Neural cell (in vitro differentiated cells): ENCODE measurements around the gene VSIG10L. TPM values are rescaled to one million over a fixed set of nuclear protein-coding genes. Genes with fewer than 3 reads are reported as not detected.

Experiments used
- H2AFZ ChIP-seq: fragments of 200-600, 300-800 bp; sonication (generic), shearing (Covaris generic); 2 replicates; pipeline ENCODE4 v1.6.0; 2014; ENCODE audit warnings: low read depth, mild to moderate bottlenecking, antibody characterized with exemption, low read length, moderate library complexity
- H3F3A ChIP-seq: fragments of 200-600 bp; shearing (Covaris generic); 2 replicates; pipeline ENCODE4 v1.6.1; 2016; ENCODE audit warnings: mild to moderate bottlenecking, moderate library complexity, mixed read lengths, antibody characterized with exemption, low read length; ENCODE audit not compliant: insufficient read depth, poor library complexity, severe bottlenecking
- H3K27ac ChIP-seq: fragments of 200-600, 300-800 bp; sonication (generic), shearing (Covaris generic); 2 replicates; pipeline ENCODE4 v1.5.1; 2014; ENCODE audit warnings: mild to moderate bottlenecking, low read length, moderate library complexity
- H3K27me3 ChIP-seq: fragments of 300-800, 200-600 bp; sonication (generic), shearing (Covaris generic); 2 replicates; pipeline ENCODE4 v1.6.0; 2014; ENCODE audit warnings: mild to moderate bottlenecking, low read depth, low read length, moderate library complexity; ENCODE audit not compliant: insufficient read depth
- H3K36me3 ChIP-seq: fragments of 300-800, 200-600 bp; sonication (generic), shearing (Covaris generic); 2 replicates; pipeline ENCODE4 v1.5.1; 2014; ENCODE audit warnings: mild to moderate bottlenecking, antibody characterized with exemption, low read length, moderate library complexity; ENCODE audit not compliant: insufficient read depth
- H3K4me2 ChIP-seq: fragments of 300-800, 200-600 bp; sonication (generic), shearing (Covaris generic); 2 replicates; pipeline ENCODE4 v1.6.0; 2014; ENCODE audit warnings: mild to moderate bottlenecking, low read length
- H3K4me3 ChIP-seq: fragments of 300-800, 200-600 bp; sonication (generic), shearing (Covaris generic); 2 replicates; pipeline ENCODE4 v1.5.1; 2014; ENCODE audit warnings: mild to moderate bottlenecking, low read length, moderate library complexity
- H3K79me2 ChIP-seq: fragments of 200-600 bp; shearing (Covaris generic); replicated peaks from 2 replicates; pipeline ENCODE4 v1.6.0; 2014; ENCODE audit warnings: mild to moderate bottlenecking, low read length, moderate library complexity; ENCODE audit not compliant: insufficient read depth
- H3K9ac ChIP-seq: fragments of 300-800, 200-600 bp; sonication (generic), shearing (Covaris generic); 2 replicates; pipeline ENCODE4 v1.6.1; 2016; ENCODE audit warnings: mild to moderate bottlenecking, low read length, mixed read lengths
- H3K9me2 ChIP-seq: fragments of 200-600 bp; shearing (Covaris generic); 2 replicates; pipeline ENCODE4 v1.6.1; 2016; ENCODE audit warnings: mild to moderate bottlenecking, low read length, mixed read lengths; ENCODE audit not compliant: insufficient read depth
- H3K9me3 ChIP-seq: fragments of 200-600, 300-800 bp; sonication (generic), shearing (Covaris generic); 2 replicates; pipeline ENCODE4 v1.6.1; 2016; ENCODE audit warnings: mild to moderate bottlenecking, mixed run types, low read length, moderate library complexity, mixed read lengths
- H4K20me1 ChIP-seq: fragments of 200-600 bp; shearing (Covaris generic); 2 replicates; pipeline ENCODE4 v1.6.1; 2016; ENCODE audit warnings: mild to moderate bottlenecking, mixed run types; ENCODE audit not compliant: insufficient read depth
- EP300 ChIP-seq: fragments of 450-650 bp; conservative IDR thresholded peaks from 2 replicates; pipeline ENCODE4 v1.6.1; 2014; ENCODE audit warnings: antibody characterized with exemption, mild to moderate bottlenecking, moderate library complexity; ENCODE audit not compliant: poor library complexity, severe bottlenecking
- EZH2 ChIP-seq: fragments of 200-600, 300-800 bp; shearing (Covaris generic), sonication (generic); IDR thresholded peaks from 2 replicates; pipeline ENCODE4 v1.6.1; 2014; ENCODE audit warnings: antibody characterized with exemption, low read length, borderline replicate concordance, mild to moderate bottlenecking; ENCODE audit not compliant: insufficient read depth, poor library complexity, severe bottlenecking
- MXI1 ChIP-seq: fragments of 450-650 bp; conservative IDR thresholded peaks from 2 replicates; pipeline ENCODE4 v1.6.1; 2014; ENCODE audit warnings: antibody characterized with exemption, mild to moderate bottlenecking; ENCODE audit not compliant: poor library complexity, severe bottlenecking
- POLR2AphosphoS5 ChIP-seq: IDR thresholded peaks from 2 replicates; pipeline ENCODE4 v1.6.1; 2012
- RAD21 ChIP-seq: fragments of 450-650 bp; conservative IDR thresholded peaks from 2 replicates; pipeline ENCODE4 v1.6.1; 2014; ENCODE audit warnings: antibody characterized with exemption, mild to moderate bottlenecking, moderate library complexity
- SMC3 ChIP-seq: fragments of 450-650 bp; conservative IDR thresholded peaks from 2 replicates; pipeline ENCODE4 v1.6.1; 2014; ENCODE audit warnings: antibody characterized with exemption, mild to moderate bottlenecking, moderate library complexity; ENCODE audit not compliant: poor library complexity
- TAF1 ChIP-seq: IDR thresholded peaks from 2 replicates; pipeline ENCODE4 v1.6.1; 2012; ENCODE audit warnings: low read depth
- polyA plus RNA-seq: library from polyadenylated mRNA; depleted of rRNA; stranded (reverse); fragments of >200 nt; gene quantifications from 2 replicates; pipeline ENCODE4 v1.2.3, GENCODE V29; 2014
- TF ChIP-seq, protein P1 (sequence below): fragments of 450-650 bp; IDR thresholded peaks from 2 replicates; pipeline ENCODE4 v1.5.1; 2014; ENCODE audit warnings: antibody characterized with exemption, mild to moderate bottlenecking, moderate library complexity; ENCODE audit not compliant: poor library complexity, severe bottlenecking
- TF ChIP-seq, protein P2 (sequence below): IDR thresholded peaks from 2 replicates; pipeline ENCODE4 v1.6.1; 2012; ENCODE audit warnings: borderline replicate concordance

VSIG10L gene
- polyA plus RNA-seq, 1 donor from 2014 or later: 2.3 TPM

DNA sequence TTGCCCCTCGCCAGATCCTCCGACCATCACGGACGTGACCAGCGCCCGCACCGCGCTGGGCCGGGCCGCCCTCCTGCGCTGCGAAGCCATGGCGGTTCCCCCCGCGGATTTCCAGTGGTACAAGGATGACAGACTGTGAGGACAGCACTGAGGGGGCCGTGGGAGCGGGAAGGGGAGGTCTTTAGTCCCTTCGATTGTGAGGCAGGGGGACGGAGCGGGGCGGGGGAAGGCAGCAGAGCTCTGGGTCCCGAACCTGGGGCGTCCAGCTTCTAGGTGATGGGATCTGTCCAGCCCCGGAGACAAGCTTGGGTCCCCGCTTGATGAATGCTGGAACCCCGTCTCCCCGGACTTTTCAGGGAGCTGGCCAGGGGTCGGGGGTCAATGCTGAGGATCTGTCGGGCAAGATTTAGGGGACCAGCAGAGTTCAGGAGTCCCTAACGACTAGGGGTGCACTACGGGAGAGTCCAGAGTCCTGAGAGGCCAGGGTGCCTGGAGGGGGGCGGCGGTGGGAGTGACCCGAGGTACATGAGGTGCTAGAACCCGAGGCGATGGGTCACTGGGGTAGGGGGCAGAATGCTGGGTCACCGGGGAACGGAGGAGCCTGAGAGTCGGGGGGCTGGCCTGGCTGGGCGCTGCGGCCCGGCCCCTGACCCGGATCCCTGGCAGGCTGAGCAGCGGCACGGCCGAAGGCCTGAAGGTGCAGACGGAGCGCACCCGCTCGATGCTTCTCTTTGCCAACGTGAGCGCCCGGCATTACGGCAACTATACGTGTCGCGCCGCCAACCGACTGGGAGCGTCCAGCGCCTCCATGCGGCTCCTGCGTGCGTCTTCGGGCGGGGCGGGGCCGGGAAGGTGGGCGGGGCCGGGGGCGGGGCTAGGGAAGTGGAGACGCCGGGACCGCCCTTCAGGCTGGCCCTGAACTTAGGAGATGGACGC lies 14.6 kb downstream of the VSIG10L start:
- H3K9ac ChIP-seq: no peak overlapping the region
- H3K36me3 ChIP-seq: peaks cover 10% of the 10 kb centered on the region
- TF ChIP-seq, protein P1, sequence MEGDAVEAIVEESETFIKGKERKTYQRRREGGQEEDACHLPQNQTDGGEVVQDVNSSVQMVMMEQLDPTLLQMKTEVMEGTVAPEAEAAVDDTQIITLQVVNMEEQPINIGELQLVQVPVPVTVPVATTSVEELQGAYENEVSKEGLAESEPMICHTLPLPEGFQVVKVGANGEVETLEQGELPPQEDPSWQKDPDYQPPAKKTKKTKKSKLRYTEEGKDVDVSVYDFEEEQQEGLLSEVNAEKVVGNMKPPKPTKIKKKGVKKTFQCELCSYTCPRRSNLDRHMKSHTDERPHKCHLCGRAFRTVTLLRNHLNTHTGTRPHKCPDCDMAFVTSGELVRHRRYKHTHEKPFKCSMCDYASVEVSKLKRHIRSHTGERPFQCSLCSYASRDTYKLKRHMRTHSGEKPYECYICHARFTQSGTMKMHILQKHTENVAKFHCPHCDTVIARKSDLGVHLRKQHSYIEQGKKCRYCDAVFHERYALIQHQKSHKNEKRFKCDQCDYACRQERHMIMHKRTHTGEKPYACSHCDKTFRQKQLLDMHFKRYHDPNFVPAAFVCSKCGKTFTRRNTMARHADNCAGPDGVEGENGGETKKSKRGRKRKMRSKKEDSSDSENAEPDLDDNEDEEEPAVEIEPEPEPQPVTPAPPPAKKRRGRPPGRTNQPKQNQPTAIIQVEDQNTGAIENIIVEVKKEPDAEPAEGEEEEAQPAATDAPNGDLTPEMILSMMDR: no peak
- TF ChIP-seq MXI1: no peak
- TF ChIP-seq POLR2AphosphoS5: no peak
- TF ChIP-seq, protein P2, sequence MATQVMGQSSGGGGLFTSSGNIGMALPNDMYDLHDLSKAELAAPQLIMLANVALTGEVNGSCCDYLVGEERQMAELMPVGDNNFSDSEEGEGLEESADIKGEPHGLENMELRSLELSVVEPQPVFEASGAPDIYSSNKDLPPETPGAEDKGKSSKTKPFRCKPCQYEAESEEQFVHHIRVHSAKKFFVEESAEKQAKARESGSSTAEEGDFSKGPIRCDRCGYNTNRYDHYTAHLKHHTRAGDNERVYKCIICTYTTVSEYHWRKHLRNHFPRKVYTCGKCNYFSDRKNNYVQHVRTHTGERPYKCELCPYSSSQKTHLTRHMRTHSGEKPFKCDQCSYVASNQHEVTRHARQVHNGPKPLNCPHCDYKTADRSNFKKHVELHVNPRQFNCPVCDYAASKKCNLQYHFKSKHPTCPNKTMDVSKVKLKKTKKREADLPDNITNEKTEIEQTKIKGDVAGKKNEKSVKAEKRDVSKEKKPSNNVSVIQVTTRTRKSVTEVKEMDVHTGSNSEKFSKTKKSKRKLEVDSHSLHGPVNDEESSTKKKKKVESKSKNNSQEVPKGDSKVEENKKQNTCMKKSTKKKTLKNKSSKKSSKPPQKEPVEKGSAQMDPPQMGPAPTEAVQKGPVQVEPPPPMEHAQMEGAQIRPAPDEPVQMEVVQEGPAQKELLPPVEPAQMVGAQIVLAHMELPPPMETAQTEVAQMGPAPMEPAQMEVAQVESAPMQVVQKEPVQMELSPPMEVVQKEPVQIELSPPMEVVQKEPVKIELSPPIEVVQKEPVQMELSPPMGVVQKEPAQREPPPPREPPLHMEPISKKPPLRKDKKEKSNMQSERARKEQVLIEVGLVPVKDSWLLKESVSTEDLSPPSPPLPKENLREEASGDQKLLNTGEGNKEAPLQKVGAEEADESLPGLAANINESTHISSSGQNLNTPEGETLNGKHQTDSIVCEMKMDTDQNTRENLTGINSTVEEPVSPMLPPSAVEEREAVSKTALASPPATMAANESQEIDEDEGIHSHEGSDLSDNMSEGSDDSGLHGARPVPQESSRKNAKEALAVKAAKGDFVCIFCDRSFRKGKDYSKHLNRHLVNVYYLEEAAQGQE: no peak
- no peak for TF ChIP-seq SMC3
- TF ChIP-seq RAD21: no peak
- TF ChIP-seq TAF1: no peak
- no peaks in the 10 kb centered on the region for H3K9me3 ChIP-seq
- H3F3A ChIP-seq: no peaks in the 10 kb centered on the region
- no peaks in the 10 kb centered on the region for H4K20me1 ChIP-seq
- H3K4me2 ChIP-seq: no peak overlapping the region
- H3K27ac ChIP-seq: no peak overlapping the region
- H2AFZ ChIP-seq: no peak overlapping the region
- no peaks in the 10 kb centered on the region for H3K27me3 ChIP-seq
- no peaks in the 10 kb centered on the region for H3K79me2 ChIP-seq
- no peaks in the 10 kb centered on the region for H3K9me2 ChIP-seq
- no peak overlapping the region for H3K4me3 ChIP-seq

DNA sequence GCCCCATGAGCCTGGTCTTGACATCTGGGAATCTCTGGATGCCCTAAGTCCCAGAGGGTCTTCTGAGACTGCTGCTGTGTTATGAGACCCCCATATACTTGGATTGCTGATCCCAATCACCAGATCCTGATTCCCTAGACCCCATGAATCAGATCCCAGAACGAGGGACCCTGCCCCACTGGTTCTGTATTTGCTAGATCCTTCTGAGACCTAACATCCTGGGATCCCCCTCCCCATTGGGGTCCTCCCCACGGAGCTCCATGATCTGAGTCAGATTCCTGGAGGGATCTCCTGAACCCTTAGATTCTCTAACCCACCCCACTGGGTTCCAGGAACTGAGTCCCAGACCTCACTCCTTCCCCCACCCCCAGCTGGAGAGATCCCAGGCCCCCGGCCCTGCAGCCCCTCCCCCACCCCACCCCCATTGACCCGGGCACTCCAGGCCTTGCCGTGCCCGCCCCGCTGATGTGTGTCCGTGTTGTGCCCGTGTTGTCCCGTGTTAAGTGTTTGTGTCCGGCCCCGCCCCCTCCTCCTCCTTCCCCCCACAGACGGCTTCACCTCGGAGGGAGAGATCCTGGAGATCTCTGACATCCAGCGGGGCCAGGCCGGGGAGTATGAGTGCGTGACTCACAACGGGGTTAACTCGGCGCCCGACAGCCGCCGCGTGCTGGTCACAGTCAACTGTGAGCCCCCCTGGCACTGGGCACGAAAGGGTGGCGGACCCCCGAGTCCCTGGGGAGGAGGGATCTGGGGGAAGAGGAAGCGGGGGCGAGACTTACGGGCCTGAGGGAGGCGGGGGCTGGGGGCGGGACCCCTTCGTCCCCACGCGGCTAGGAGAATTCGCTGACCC lies 15.5 kb downstream of the VSIG10L start:
- no peaks in the 10 kb centered on the region for H3K9me3 ChIP-seq
- no peak overlapping the region for H3K4me2 ChIP-seq
- no peak overlapping the region for H3K9ac ChIP-seq
- no peaks in the 10 kb centered on the region for H4K20me1 ChIP-seq
- H3K36me3 ChIP-seq: peaks cover 10% of the 10 kb centered on the region
- H3K27ac ChIP-seq: no peak overlapping the region
- no peak for TF ChIP-seq RAD21
- TF ChIP-seq POLR2AphosphoS5: no peak
- TF ChIP-seq, protein P1: no peak
- no peak for TF ChIP-seq MXI1
- no peak for TF ChIP-seq TAF1
- TF ChIP-seq EP300: no peak
- TF ChIP-seq SMC3: no peak
- TF ChIP-seq EZH2: no peak
- TF ChIP-seq, protein P2: no peak
- no peaks in the 10 kb centered on the region for H3K27me3 ChIP-seq
- no peaks in the 10 kb centered on the region for H3F3A ChIP-seq
- H2AFZ ChIP-seq: no peak overlapping the region
- H3K9me2 ChIP-seq: no peaks in the 10 kb centered on the region
- H3K79me2 ChIP-seq: no peaks in the 10 kb centered on the region
- H3K4me3 ChIP-seq: no peak overlapping the region
